Measurements from ENCODE around the gene LONP1. TPM values are rescaled to one million over a fixed set of nuclear protein-coding genes. Genes with fewer than 3 reads are reported as not detected.

The LONP1 gene
- total RNA-seq, 1 experiment from 2014 or later = 113 TPM

GRCh38 chr19:5651361-5651760 lies 68.6 kb downstream of the LONP1 start:
- Histone ChIP-seq H3K18ac (ENCODE audit: insufficient read length, low read depth, low read length) (no peak overlapping the region), H3T11ph (ENCODE audit: low read length) (no peak overlapping the region), H2BK120ac (ENCODE audit: low read depth, low read length, poor library complexity, severe bottlenecking) (no peak overlapping the region), H4K20me1 (ENCODE audit: control insufficient read depth, insufficient read depth, insufficient read length) (no peaks in the 10 kb centered on the region), H2BK12ac (ENCODE audit: insufficient read length, low read depth, low read length) (no peak overlapping the region), H3K79me1 (ENCODE audit: insufficient read depth, low read depth, low read length, poor library complexity, severe bottlenecking) (no peaks in the 10 kb centered on the region), H3K27ac (ENCODE audit: insufficient read length, low read depth, low read length) (no peak overlapping the region), H3K4me1 (ENCODE audit: insufficient read depth, low read length) (no peaks in the 10 kb centered on the region), H2AK5ac (ENCODE audit: insufficient read length, low read length) (no peak overlapping the region), H4K8ac (replicated peaks; ENCODE audit: insufficient read length, low read depth, low read length) (no peak overlapping the region), H2BK15ac (ENCODE audit: low read depth, low read length) (no peak overlapping the region), H3K23ac (ENCODE audit: insufficient read length, low read depth, low read length) (no peak overlapping the region), H3K27me3 (ENCODE audit: insufficient read depth, low read length) (no peaks in the 10 kb centered on the region), H3K56ac (ENCODE audit: insufficient read length, low read depth, low read length) (no peak overlapping the region), H3K79me2 (ENCODE audit: insufficient read depth, low read length) (no peaks in the 10 kb centered on the region), H3K23me2 (ENCODE audit: insufficient read length, low read depth, low read length, poor library complexity, severe bottlenecking) (no peaks in the 10 kb centered on the region), H2AFZ (ENCODE audit: low read length) (no peak overlapping the region), H3K9me3 (ENCODE audit: control insufficient read depth, low read depth, low read length) (no peaks in the 10 kb centered on the region), H2BK20ac (ENCODE audit: low read depth, low read length, poor library complexity, severe bottlenecking) (no peak overlapping the region), H3K4ac (ENCODE audit: low read depth, low read length) (no peak overlapping the region), H3K4me2 (ENCODE audit: insufficient read depth, insufficient read length, low read length) (no peak overlapping the region), H3K9ac (ENCODE audit: extremely low read depth, insufficient read length, low read length) (no peak overlapping the region), H4K91ac (ENCODE audit: insufficient read length, low read depth, low read length) (no peak overlapping the region), H2BK5ac (ENCODE audit: insufficient read length, low read length) (no peak overlapping the region), H3K14ac (ENCODE audit: insufficient read depth, low read length) (no peak overlapping the region), H4K5ac (ENCODE audit: insufficient read length, low read depth, low read length) (no peak overlapping the region)
- H3K4me3 Mint-ChIP-seq = no peak overlapping the region
- H3K36me3 Mint-ChIP-seq (ENCODE audit: insufficient read depth in 1 of 3, low read depth in 3 of 3) = peaks cover 59 to 92% (median 85%) of the 10 kb centered on the region in 3 experiments; a peak in 6 of 7 replicates
- DNase-seq = no peak
- TF ChIP-seq, protein P1, sequence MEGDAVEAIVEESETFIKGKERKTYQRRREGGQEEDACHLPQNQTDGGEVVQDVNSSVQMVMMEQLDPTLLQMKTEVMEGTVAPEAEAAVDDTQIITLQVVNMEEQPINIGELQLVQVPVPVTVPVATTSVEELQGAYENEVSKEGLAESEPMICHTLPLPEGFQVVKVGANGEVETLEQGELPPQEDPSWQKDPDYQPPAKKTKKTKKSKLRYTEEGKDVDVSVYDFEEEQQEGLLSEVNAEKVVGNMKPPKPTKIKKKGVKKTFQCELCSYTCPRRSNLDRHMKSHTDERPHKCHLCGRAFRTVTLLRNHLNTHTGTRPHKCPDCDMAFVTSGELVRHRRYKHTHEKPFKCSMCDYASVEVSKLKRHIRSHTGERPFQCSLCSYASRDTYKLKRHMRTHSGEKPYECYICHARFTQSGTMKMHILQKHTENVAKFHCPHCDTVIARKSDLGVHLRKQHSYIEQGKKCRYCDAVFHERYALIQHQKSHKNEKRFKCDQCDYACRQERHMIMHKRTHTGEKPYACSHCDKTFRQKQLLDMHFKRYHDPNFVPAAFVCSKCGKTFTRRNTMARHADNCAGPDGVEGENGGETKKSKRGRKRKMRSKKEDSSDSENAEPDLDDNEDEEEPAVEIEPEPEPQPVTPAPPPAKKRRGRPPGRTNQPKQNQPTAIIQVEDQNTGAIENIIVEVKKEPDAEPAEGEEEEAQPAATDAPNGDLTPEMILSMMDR (conservative IDR thresholded peaks at IDR 0.05) = peak; percentile 27; the same call in 1 of the 3 replicates
- H3K27me3 Mint-ChIP-seq (ENCODE audit: low read depth) = no peaks in the 10 kb centered on the region
- WGBS (ENCODE audit: extremely low coverage, insufficient read length, low lambda C conversion rate) = no CpG with 5 or more reads among the region's 5 CpGs
- no peaks in the 10 kb centered on the region for H3K9me3 Mint-ChIP-seq
- H3K4me1 Mint-ChIP-seq = no peaks in the 10 kb centered on the region
- H3K27ac Mint-ChIP-seq = no peak overlapping the region; a peak in 1 of 7 replicates
